Measurements from ENCODE around the gene RAPGEF2.

- TF ChIP-seq POLR2A (IDR thresholded peaks at IDR 0.05): no peak
- no peak for TF ChIP-seq CTCF (IDR thresholded peaks at IDR 0.05)
- no peak for TF ChIP-seq POLR2AphosphoS5 (IDR thresholded peaks at IDR 0.05)
Measured at GRCh38 chr4:159086606-159087005, 16.3 kb upstream of the RAPGEF2 start.

Measured in breast epithelium (tissue), 3 donors.